ENCODE measurements around the gene NAIF1. TPM values are rescaled to one million over a fixed set of nuclear protein-coding genes. Genes with fewer than 3 reads are reported as not detected.
"Not testable (repeated sequence)": the region's sequence is repeated elsewhere in the genome, so short reads cannot be mapped to it uniquely, and the experiment has no call there.

Gene NAIF1
- 12.7 TPM for polyA plus RNA-seq

GRCh38 chr9:128066713-128067644 lies at the start of gene NAIF1:
Gene NAIF1 (minus strand): TSS chr9:128067320. CDS start chr9:128067101, 219 bp downstream.
- Mint-ChIP-seq H3K36me3 (no peaks in the 10 kb centered on the region), H3K9me3 (no peaks in the 10 kb centered on the region), H3K27me3 (no peaks in the 10 kb centered on the region), H3K4me1 (peaks cover 15 to 48% (median 34%) of the 10 kb centered on the region in 3 donors), H3K4me3 (peak within 1 kb of the TSS in 3 of 4 donors; percentile 46 to 95 (median 76)), H3K27ac (peak within 1 kb of the TSS in 1 of 3 donors; percentile 38)

- Mint-ChIP-seq H3K36me3 (no peaks in the 10 kb centered on the region), H3K9me3 (no peaks in the 10 kb centered on the region), H3K4me3 (peak overlapping the region; percentile 42 to 90 (median 66)), H3K4me1 (peaks cover 12 to 15% (median 14%) of the 10 kb centered on the region in 3 donors), H3K27me3 (no peaks in the 10 kb centered on the region), H3K27ac (peak overlapping the region; percentile 87 to 98 (median 95))
Measured at GRCh38 chr9:128116104-128117083, 49.3 kb upstream of the NAIF1 start.

GRCh38 chr9:128115187-128116103 lies 48.3 kb upstream of the NAIF1 start:
- H3K9me3 Mint-ChIP-seq: no peaks in the 10 kb centered on the region
- H3K4me1 Mint-ChIP-seq: peaks cover 12 to 16% (median 15%) of the 10 kb centered on the region in 3 donors
- H3K4me3 Mint-ChIP-seq: peak overlapping the region; percentile 42 to 90 (median 66)
- no peaks in the 10 kb centered on the region for H3K36me3 Mint-ChIP-seq
- H3K27ac Mint-ChIP-seq: peak overlapping the region; percentile 87 to 98 (median 95)
- H3K27me3 Mint-ChIP-seq: no peaks in the 10 kb centered on the region

DNA sequence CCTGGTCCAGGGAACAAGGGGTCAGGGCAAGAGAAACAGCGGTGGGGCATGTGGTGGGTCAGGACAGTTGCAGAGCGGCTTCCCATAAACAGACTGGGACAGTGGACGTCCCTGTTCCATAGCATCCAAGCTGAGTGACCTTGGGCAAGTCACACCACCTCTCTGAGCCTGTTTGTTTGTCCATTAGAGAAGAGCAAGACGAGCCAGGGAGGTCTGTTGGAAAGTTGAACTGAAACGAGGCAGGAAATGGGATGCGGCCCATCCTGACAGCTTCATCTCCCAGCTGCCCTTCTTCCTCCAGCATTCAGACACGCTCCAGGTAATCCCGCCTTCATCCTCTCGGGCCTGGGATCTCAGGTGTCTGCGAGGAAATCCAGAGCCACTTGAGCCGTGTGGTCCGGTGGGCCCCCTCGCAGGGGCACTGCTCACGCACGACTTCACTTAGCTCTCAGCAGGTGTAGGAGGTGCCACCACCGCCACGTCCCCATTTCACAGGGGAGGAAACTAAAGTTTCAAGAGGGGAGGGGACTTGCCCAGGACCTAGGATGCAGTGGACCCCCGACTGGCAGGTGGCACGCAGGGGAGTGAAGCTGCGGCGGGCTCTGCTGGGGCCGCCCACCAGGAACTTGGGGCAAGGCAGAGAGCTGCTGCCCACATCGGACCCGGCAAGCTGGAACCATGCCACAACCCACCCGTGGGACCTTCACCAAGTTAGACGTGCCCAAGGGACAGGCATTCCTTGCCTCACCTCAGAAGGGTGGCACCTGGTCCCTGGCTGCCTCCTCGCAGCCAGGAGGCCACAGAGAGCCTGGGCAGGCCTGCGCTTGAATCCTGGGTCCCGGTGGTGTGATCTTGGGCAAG lies 47.4 kb upstream of the NAIF1 start:
- peaks cover 12 to 16% (median 15%) of the 10 kb centered on the region in 3 donors for H3K4me1 Mint-ChIP-seq
- H3K9me3 Mint-ChIP-seq: no peaks in the 10 kb centered on the region
- H3K4me3 Mint-ChIP-seq: peak overlapping the region in 2 of 4 donors; percentile 17 to 39
- peak overlapping the region in 2 of 3 donors; percentile 53 to 87 for H3K27ac Mint-ChIP-seq
- H3K36me3 Mint-ChIP-seq: no peaks in the 10 kb centered on the region
- no peaks in the 10 kb centered on the region for H3K27me3 Mint-ChIP-seq

- Mint-ChIP-seq H3K4me3 (peak overlapping the region in 1 of 4 donors; percentile 77), H3K27me3 (no peaks in the 10 kb centered on the region), H3K4me1 (peaks cover 12 to 16% (median 15%) of the 10 kb centered on the region in 3 donors), H3K27ac (peak overlapping the region in 1 of 3 donors; percentile 87), H3K36me3 (no peaks in the 10 kb centered on the region), H3K9me3 (no peaks in the 10 kb centered on the region)
Measured at GRCh38 chr9:128113526-128114325, 46.6 kb upstream of the NAIF1 start.

GRCh38 chr9:128111726-128112125 lies 44.6 kb upstream of the NAIF1 start:
- not testable (repeated sequence) for H3K36me3 Mint-ChIP-seq, H3K9me3 Mint-ChIP-seq

GRCh38 chr9:128109050-128109709 lies 42.1 kb upstream of the NAIF1 start:
- H3K4me1 Mint-ChIP-seq: peaks cover 0 to 2% (median 2%) of the 10 kb centered on the region in 3 donors
- no peak overlapping the region for H3K4me3 Mint-ChIP-seq
- H3K9me3 Mint-ChIP-seq: no peaks in the 10 kb centered on the region
- H3K27ac Mint-ChIP-seq: peak overlapping the region in 1 of 3 donors; percentile 73
- no peaks in the 10 kb centered on the region for H3K27me3 Mint-ChIP-seq
- H3K36me3 Mint-ChIP-seq: no peaks in the 10 kb centered on the region

More at GRCh38 chr9:128111726-128112125, 44.6 kb upstream of the NAIF1 start:
- not testable (repeated sequence) for H3K4me3 Mint-ChIP-seq, H3K27me3 Mint-ChIP-seq
- Mint-ChIP-seq H3K4me1 (peaks cover 10 to 12% (median 10%) of the 10 kb centered on the region in 3 donors), H3K27ac (peak overlapping the region in 2 of 3 donors; percentile 16 to 66)

DNA sequence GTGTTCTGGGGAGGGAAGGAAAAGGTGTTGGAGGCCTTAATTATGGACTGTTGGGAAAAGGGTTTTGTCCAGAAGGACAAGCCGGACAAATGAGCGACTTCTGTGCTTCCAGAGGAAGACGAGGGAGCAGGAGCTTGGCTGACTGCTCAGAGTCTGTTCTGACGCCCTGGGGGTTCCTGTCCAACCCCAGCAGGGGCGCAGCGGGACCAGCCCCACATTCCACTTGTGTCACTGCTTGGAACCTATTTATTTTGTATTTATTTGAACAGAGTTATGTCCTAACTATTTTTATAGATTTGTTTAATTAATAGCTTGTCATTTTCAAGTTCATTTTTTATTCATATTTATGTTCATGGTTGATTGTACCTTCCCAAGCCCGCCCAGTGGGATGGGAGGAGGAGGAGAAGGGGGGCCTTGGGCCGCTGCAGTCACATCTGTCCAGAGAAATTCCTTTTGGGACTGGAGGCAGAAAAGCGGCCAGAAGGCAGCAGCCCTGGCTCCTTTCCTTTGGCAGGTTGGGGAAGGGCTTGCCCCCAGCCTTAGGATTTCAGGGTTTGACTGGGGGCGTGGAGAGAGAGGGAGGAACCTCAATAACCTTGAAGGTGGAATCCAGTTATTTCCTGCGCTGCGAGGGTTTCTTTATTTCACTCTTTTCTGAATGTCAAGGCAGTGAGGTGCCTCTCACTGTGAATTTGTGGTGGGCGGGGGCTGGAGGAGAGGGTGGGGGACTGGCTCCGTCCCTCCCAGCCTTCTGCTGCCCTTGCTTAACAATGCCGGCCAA lies 41.3 kb upstream of the NAIF1 start:
- H3K27ac Mint-ChIP-seq: no peak overlapping the region

DNA sequence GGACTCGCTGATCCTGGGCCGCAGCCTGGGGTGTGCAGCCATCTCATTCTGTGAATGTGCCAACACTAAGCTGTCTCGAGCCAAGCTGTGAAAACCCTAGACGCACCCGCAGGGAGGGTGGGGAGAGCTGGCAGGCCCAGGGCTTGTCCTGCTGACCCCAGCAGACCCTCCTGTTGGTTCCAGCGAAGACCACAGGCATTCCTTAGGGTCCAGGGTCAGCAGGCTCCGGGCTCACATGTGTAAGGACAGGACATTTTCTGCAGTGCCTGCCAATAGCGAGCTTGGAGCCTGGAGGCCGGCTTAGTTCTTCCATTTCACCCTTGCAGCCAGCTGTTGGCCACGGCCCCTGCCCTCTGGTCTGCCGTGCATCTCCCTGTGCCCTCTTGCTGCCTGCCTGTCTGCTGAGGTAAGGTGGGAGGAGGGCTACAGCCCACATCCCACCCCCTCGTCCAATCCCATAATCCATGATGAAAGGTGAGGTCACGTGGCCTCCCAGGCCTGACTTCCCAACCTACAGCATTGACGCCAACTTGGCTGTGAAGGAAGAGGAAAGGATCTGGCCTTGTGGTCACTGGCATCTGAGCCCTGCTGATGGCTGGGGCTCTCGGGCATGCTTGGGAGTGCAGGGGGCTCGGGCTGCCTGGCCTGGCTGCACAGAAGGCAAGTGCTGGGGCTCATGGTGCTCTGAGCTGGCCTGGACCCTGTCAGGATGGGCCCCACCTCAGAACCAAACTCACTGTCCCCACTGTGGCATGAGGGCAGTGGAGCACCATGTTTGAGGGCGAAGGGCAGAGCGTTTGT lies 40.5 kb upstream of the NAIF1 start:
- H3K4me3 Mint-ChIP-seq: peak overlapping the region in 1 of 4 donors; percentile 52
- H3K4me1 Mint-ChIP-seq: peaks cover 0 to 2% (median 2%) of the 10 kb centered on the region in 3 donors

More for the DNA sequence above, 41.3 kb upstream of the NAIF1 start:
- peaks cover 0 to 2% (median 2%) of the 10 kb centered on the region in 3 donors for H3K4me1 Mint-ChIP-seq
- H3K27me3 Mint-ChIP-seq: no peaks in the 10 kb centered on the region
- no peaks in the 10 kb centered on the region for H3K36me3 Mint-ChIP-seq
- H3K9me3 Mint-ChIP-seq: no peaks in the 10 kb centered on the region
- no peak overlapping the region for H3K4me3 Mint-ChIP-seq

GRCh38 chr9:128106940-128107467 lies 39.9 kb upstream of the NAIF1 start:
- H3K4me1 Mint-ChIP-seq: peaks cover 0 to 2% (median 2%) of the 10 kb centered on the region in 3 donors
- no peaks in the 10 kb centered on the region for H3K27me3 Mint-ChIP-seq

More for the DNA sequence above, 40.5 kb upstream of the NAIF1 start:
- Mint-ChIP-seq H3K27me3 (no peaks in the 10 kb centered on the region), H3K27ac (peak overlapping the region in 1 of 3 donors; percentile 23), H3K36me3 (no peaks in the 10 kb centered on the region), H3K9me3 (no peaks in the 10 kb centered on the region)

More at GRCh38 chr9:128106940-128107467, 39.9 kb upstream of the NAIF1 start:
- Mint-ChIP-seq H3K27ac (no peak overlapping the region), H3K9me3 (no peaks in the 10 kb centered on the region), H3K4me3 (no peak overlapping the region), H3K36me3 (no peaks in the 10 kb centered on the region)
